AG04450 (cell line): ENCODE results near the gene HRH1. TPM values are rescaled to one million over a fixed set of nuclear protein-coding genes. Genes with fewer than 3 reads are reported as not detected.

ENCODE experiments used
- CTCF ChIA-PET: fragments of 300-600, 350-600 bp; formaldehyde crosslinking; extraction: SDS; loops from one replicate; lab custom pipeline; 2022; ENCODE audit warnings: antibody characterized with exemption, inconsistent platforms; lab: Charles Lee
- POLR2A ChIA-PET: fragments of 350-600 bp; formaldehyde crosslinking; extraction: SDS; loops from one replicate; lab custom pipeline; 2021; ENCODE audit warnings: antibody characterized with exemption, inconsistent platforms; lab: Yijun Ruan, JAX
- DNase-seq: peaks from one replicate; pipeline ENCODE4 v3.0.0-alpha.2; 2011; ENCODE audit warnings: low read depth, low spot score
- H3K27ac ChIP-seq: one replicate; pipeline ENCODE4 v1.5.1; 2012; ENCODE audit warnings: low read depth, low read length, control low read depth
- H3K27me3 ChIP-seq: one replicate; pipeline ENCODE4 v1.6.0; 2012; ENCODE audit warnings: low read length; ENCODE audit not compliant: control insufficient read depth, insufficient read depth
- H3K4me3 ChIP-seq: 2 replicates; pipeline ENCODE4 v1.5.1; 2011; ENCODE audit warnings: mild to moderate bottlenecking, low read depth, low read length, control low read depth
- H3K9me3 ChIP-seq: 2 replicates; pipeline ENCODE4 v1.5.1; 2012; ENCODE audit warnings: low read length; ENCODE audit not compliant: control insufficient read depth, insufficient read depth
- polyA plus RNA-seq: library from polyadenylated mRNA; depleted of rRNA; stranded (reverse); fragments of >200 nt; gene quantifications from 2 replicates; pipeline ENCODE4 v1.2.3, GENCODE V29; 2011
- TF ChIP-seq, protein P1 (sequence below): IDR thresholded peaks from 2 replicates; pipeline ENCODE4 v1.5.1; 2011; ENCODE audit warnings: low read depth, low read length, control low read depth, inconsistent platforms

HRH1 gene
- polyA plus RNA-seq, 1 experiment: 25.4 TPM

DNA sequence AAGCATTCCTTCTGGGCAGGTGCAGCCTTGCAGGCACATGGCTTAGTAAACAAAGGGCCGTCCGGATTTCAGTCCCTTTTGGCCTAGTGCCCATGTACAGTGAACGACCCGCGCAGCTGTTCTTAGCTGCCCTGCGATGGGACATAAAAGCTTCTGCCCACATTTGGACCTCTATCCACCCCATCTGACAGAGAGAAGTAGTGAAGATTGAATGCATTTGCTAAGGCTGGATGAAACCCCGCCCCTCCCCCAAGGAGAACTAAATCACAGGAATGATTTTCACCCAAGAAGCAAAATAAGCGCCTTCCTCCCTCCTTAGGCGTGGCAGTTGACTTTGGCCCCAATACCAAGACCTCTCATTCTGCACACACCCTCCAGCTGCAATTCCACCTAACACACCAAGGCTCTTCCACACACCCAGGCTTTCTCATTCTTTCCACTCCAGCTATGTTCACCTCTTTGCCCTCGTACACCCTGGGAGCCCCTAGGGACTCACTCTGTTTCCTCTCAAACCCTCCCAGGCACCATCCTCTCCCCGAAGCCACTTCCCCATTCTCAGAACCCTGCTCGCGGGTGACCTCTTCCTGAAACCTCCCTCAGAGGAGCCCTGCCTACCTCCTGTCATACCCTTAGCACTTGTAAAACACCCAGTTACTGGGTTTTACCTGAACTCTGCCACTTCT lies 14.1 kb upstream of the HRH1 start:
- no peak overlapping the region for H3K27ac ChIP-seq
- no peaks in the 10 kb centered on the region for H3K27me3 ChIP-seq
- TF ChIP-seq, protein P1, sequence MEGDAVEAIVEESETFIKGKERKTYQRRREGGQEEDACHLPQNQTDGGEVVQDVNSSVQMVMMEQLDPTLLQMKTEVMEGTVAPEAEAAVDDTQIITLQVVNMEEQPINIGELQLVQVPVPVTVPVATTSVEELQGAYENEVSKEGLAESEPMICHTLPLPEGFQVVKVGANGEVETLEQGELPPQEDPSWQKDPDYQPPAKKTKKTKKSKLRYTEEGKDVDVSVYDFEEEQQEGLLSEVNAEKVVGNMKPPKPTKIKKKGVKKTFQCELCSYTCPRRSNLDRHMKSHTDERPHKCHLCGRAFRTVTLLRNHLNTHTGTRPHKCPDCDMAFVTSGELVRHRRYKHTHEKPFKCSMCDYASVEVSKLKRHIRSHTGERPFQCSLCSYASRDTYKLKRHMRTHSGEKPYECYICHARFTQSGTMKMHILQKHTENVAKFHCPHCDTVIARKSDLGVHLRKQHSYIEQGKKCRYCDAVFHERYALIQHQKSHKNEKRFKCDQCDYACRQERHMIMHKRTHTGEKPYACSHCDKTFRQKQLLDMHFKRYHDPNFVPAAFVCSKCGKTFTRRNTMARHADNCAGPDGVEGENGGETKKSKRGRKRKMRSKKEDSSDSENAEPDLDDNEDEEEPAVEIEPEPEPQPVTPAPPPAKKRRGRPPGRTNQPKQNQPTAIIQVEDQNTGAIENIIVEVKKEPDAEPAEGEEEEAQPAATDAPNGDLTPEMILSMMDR: no peak
- H3K4me3 ChIP-seq: no peak overlapping the region
- ChIA-PET POLR2A (no interaction called here), CTCF (interaction anchor here (1.0 kb wide), 1 partner anchor 15 kb away, joined by 3 read pairs; no protein-coding TSS in a partner anchor)
- no peak for DNase-seq
- no peaks in the 10 kb centered on the region for H3K9me3 ChIP-seq

DNA sequence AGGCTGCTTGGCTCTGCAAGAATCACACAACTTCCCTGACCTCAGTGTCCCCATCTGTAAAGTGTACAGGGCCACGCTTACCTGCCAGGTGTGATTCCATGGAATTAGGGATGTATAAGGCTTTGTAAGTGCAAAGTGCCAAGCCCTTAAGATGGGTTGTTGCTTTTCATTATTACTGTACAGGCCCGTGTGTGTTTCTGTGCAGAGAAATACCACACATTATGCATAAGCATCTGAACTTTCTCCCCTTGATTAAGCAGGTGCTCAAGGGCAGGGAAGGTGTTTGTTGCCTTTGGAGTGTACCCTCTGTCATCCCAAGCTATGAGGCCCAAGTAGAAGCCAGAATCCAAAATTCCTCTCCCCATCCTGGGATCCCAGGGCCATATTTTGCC lies 13.6 kb upstream of the HRH1 start:
- no peak overlapping the region for H3K4me3 ChIP-seq
- CTCF ChIA-PET: no interaction called here
- no peak for DNase-seq
- H3K9me3 ChIP-seq: no peaks in the 10 kb centered on the region
- POLR2A ChIA-PET: no interaction called here
- TF ChIP-seq, protein P1: no peak
- H3K27ac ChIP-seq: no peak overlapping the region
- H3K27me3 ChIP-seq: no peaks in the 10 kb centered on the region

DNA sequence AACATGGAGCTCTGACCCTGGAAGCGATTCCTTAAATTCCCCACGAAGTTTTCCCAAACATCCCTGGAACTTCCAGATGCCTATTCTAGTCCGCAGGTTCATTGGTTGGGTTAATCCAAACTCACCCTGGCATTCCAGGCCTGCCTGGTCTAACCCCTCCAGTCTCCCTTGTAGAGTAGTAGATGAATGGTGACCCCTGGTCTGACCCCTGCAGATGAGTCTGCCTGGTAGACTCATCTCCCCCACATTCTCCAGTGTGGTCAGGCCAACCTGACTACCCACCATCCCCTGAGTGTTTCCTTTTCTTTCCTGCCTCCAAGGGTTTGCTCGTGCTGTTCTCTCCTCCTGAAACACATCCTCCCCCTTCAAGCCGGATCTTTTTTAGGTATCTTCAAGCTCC lies 10.8 kb upstream of the HRH1 start:
- H3K9me3 ChIP-seq: no peaks in the 10 kb centered on the region
- no peak overlapping the region for H3K27ac ChIP-seq
- CTCF ChIA-PET: interaction anchor here (1.6 kb wide), 1 partner anchor 12 kb away, joined by 5 read pairs; no protein-coding TSS in a partner anchor
- POLR2A ChIA-PET: no interaction called here
- TF ChIP-seq, protein P1: no peak
- DNase-seq: no peak
- H3K4me3 ChIP-seq: no peak overlapping the region
- no peaks in the 10 kb centered on the region for H3K27me3 ChIP-seq

DNA sequence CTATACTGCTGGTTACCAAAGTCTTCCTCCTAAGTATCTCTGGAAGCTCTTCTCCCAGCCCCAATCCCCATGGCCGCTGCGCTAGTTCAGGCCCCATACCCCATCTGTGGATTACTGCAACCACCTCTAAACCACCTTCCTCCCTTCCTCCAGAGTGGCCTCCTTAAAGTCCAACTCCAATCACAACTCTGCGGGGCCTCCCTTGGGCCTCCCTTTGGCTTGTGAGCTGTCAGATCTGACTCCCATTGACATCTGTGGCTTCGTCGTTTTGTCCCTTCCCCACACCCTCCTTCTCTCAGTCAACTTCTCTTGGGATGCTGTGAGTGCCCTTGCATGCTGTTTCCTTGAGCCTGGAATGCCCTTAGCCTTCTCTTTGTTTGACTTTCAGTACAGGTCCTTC lies 9.3 kb upstream of the HRH1 start:
- no peaks in the 10 kb centered on the region for H3K9me3 ChIP-seq
- TF ChIP-seq, protein P1: no peak
- ChIA-PET CTCF (interaction anchor here (0.6 to 1.1 kb wide), 2 partner anchors 180 to 190 kb away, joined by 3 to 5 read pairs; no protein-coding TSS in a partner anchor), POLR2A (interaction anchor here (0.5 kb wide), 1 partner anchor 52 kb away, joined by 3 read pairs; no protein-coding TSS in a partner anchor)
- no peak overlapping the region for H3K27ac ChIP-seq
- no peak for DNase-seq
- H3K27me3 ChIP-seq: no peaks in the 10 kb centered on the region
- H3K4me3 ChIP-seq: no peak overlapping the region

DNA sequence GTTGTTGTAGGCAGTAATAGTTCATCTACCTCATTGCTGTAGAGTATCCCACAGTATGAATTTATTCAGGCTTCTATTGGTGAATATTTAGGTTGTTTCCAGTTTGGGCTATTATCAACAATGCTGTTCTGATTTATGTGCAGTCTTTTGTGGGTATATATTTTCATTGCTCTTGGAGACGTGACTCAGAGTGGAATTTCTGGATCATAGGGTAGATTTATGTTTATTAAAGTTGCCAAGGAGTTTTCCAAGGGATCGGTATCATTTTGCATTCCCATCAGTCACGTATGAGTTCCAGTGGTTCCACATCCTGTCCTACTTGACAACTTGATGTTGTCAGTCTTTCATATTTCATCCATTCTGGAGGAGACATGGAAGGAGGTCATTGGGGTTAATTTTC lies 8.4 kb upstream of the HRH1 start:
- CTCF ChIA-PET: no interaction called here
- Histone ChIP-seq H3K4me3 (no peak overlapping the region), H3K9me3 (no peaks in the 10 kb centered on the region), H3K27ac (peak overlapping the region; percentile 50), H3K27me3 (no peaks in the 10 kb centered on the region)
- DNase-seq: peak; percentile 61
- POLR2A ChIA-PET: interaction anchor here (0.5 kb wide), 1 partner anchor 51 kb away, joined by 3 read pairs; no protein-coding TSS in a partner anchor
- TF ChIP-seq, protein P1: no peak
